Measurements from ENCODE around the gene PPP2R5B. TPM values are rescaled to one million over a fixed set of nuclear protein-coding genes. Genes with fewer than 3 reads are reported as not detected.
A peak's percentile ranks its signal among the peaks of the same experiment; 100 is the strongest.

The PPP2R5B gene
- total RNA-seq, 1 donor from 2014 or later: 6.0 TPM

GRCh38 chr11:64906314-64906635 is 18.2 kb upstream of the PPP2R5B start:
- no peak for DNase-seq (ENCODE audit: low read depth in 2 of 2)

- DNase-seq (ENCODE audit: low read depth in 2 of 2): no peak
These were observed 15.7 kb upstream of the PPP2R5B start for GRCh38 chr11:64908766-64909165.

GRCh38 chr11:64909653-64910343 is 14.7 kb upstream of the PPP2R5B start:
- DNase-seq (ENCODE audit: low read depth in 2 of 2): no peak

- no peak for DNase-seq (ENCODE audit: low read depth in 2 of 2)
These were observed 13.9 kb upstream of the PPP2R5B start for GRCh38 chr11:64910451-64911093.

- DNase-seq (ENCODE audit: low read depth in 2 of 2): no peak
These were observed 13.3 kb upstream of the PPP2R5B start for GRCh38 chr11:64911142-64911541.

- DNase-seq (ENCODE audit: low read depth in 2 of 2): no peak
These were observed 12.8 kb upstream of the PPP2R5B start for GRCh38 chr11:64911689-64912088.

GRCh38 chr11:64913171-64913727 is 11.2 kb upstream of the PPP2R5B start:
- no peak for DNase-seq (ENCODE audit: low read depth in 2 of 2)

GRCh38 chr11:64914123-64914522 is 10.4 kb upstream of the PPP2R5B start:
- no peak for DNase-seq (ENCODE audit: low read depth in 2 of 2)

GRCh38 chr11:64915376-64915887 is 9.1 kb upstream of the PPP2R5B start:
- no peak for DNase-seq (ENCODE audit: low read depth in 2 of 2)

GRCh38 chr11:64916040-64916774 is 8.3 kb upstream of the PPP2R5B start:
- DNase-seq (ENCODE audit: low read depth in 2 of 2): peak in 1 of 2 donors; percentile 41

GRCh38 chr11:64916775-64917662 is 7.5 kb upstream of the PPP2R5B start, which contains the start of gene ATG2A:
Gene ATG2A, minus strand, starts transcription at chr11:64917209. Its CDS starts 74 bp downstream, at chr11:64917135.
- DNase-seq (ENCODE audit: low read depth in 2 of 2): peak; percentile 99 to 100

- DNase-seq (ENCODE audit: low read depth in 2 of 2): no peak
These were observed 6.9 kb upstream of the PPP2R5B start for GRCh38 chr11:64917663-64917995.

- DNase-seq (ENCODE audit: low read depth in 2 of 2): peak in 1 of 2 donors; percentile 48
These were observed 6.5 kb upstream of the PPP2R5B start for GRCh38 chr11:64918017-64918416.

GRCh38 chr11:64919627-64920026 is 4.9 kb upstream of the PPP2R5B start:
- DNase-seq (ENCODE audit: low read depth in 2 of 2): no peak

GRCh38 chr11:64920124-64920523 is 4.4 kb upstream of the PPP2R5B start:
- DNase-seq (ENCODE audit: low read depth in 2 of 2): no peak

GRCh38 chr11:64921384-64921783 is 3.1 kb upstream of the PPP2R5B start:
- DNase-seq (ENCODE audit: low read depth in 2 of 2): no peak

- DNase-seq (ENCODE audit: low read depth in 2 of 2): no peak
These were observed 1.3 kb upstream of the PPP2R5B start for GRCh38 chr11:64923151-64923661.

GRCh38 chr11:64924910-64925284 is 408 bp downstream of the PPP2R5B start:
- DNase-seq (ENCODE audit: low read depth in 2 of 2): no peak

- no peak for DNase-seq (ENCODE audit: low read depth in 2 of 2)
These were observed 1.3 kb downstream of the PPP2R5B start for GRCh38 chr11:64925536-64926436.

GRCh38 chr11:64926689-64927088 is 2.2 kb downstream of the PPP2R5B start:
- DNase-seq (ENCODE audit: low read depth in 2 of 2): no peak

Data from dermis microvascular lymphatic vessel endothelial cell (primary cell).